SK-N-SH treated with all-trans-retinoic acid at 6 μM for 48 hours (cell line): ENCODE results near the gene MYH6.

Source experiments
- GLIS3 ChIP-seq: fragments of 250-450 bp; sonication (Bioruptor Pico); IDR thresholded peaks from 2 replicates; pipeline ENCODE4 v1.5.0; 2020; ENCODE audit warnings: mild to moderate bottlenecking, moderate library complexity
- ISL1 ChIP-seq: fragments of 250-450 bp; sonication (Bioruptor Pico); IDR thresholded peaks from 2 replicates; pipeline ENCODE4 v2.1.2; 2022; ENCODE audit warnings: mild to moderate bottlenecking, moderate library complexity
- OSR1 ChIP-seq: fragments of 250-450 bp; sonication (Bioruptor Pico); IDR thresholded peaks from 2 replicates; pipeline ENCODE4 v1.8.0; 2022; ENCODE audit warnings: moderate library complexity, mild to moderate bottlenecking, inconsistent platforms
- RARB ChIP-seq: fragments of 250-450 bp; sonication (Bioruptor Pico); IDR thresholded peaks from 2 replicates; pipeline ENCODE4 v1.8.0; 2021; ENCODE audit warnings: mild to moderate bottlenecking, moderate library complexity
- ZC3H10 ChIP-seq: fragments of 250-450 bp; sonication (Bioruptor Pico); IDR thresholded peaks from 2 replicates; pipeline ENCODE4 v1.5.1; 2021; ENCODE audit warnings: mild to moderate bottlenecking, moderate library complexity

DNA sequence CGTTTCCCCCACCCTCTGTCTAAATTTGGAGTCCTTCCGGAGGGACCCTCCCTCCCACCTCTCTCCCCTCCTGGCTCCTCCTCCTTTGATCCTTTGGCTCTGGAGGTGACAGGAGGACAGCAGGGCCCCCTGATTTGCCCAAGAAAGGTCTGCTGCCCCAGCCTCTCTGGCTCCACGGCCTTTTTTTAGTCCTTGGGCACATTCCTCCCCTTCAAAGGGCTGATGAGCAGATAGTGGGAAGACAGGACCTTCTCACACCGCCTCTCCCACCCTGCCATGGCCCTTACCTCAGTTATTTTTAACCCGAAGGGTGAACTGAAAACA is 196 bp upstream of the MYH6 start:
- TF ChIP-seq ZC3H10 (CRISPR knock-in tag) (no peak), GLIS3 (CRISPR knock-in tag) (no peak), ISL1 (CRISPR knock-in tag) (no peak), RARB (no peak), OSR1 (CRISPR knock-in tag) (no peak)
